Measurements from ENCODE around the gene ORM2.
A peak's percentile ranks its signal among the peaks of the same experiment; 100 is the strongest.
"Not testable (repeated sequence)": the region's sequence is repeated elsewhere in the genome, so short reads cannot be mapped to it uniquely, and the experiment has no call there.

The ORM2 gene

GRCh38 chr9:114314881-114315722 lies 14.6 kb upstream of the ORM2 start:
- DNase-seq, result no peak

GRCh38 chr9:114315723-114316363 lies 13.8 kb upstream of the ORM2 start:
- no peak for DNase-seq

- DNase-seq, result no peak
Measured at GRCh38 chr9:114316605-114317230, 13.0 kb upstream of the ORM2 start.

GRCh38 chr9:114317665-114318357 lies 11.9 kb upstream of the ORM2 start:
- DNase-seq, result peak; percentile 68

GRCh38 chr9:114318416-114318815 lies 11.3 kb upstream of the ORM2 start:
- no peak for DNase-seq

- no peak for DNase-seq
Measured at GRCh38 chr9:114319147-114319546, 10.5 kb upstream of the ORM2 start.

- not testable (repeated sequence) for DNase-seq
Measured at GRCh38 chr9:114320710-114321109, 9.0 kb upstream of the ORM2 start.

GRCh38 chr9:114321759-114322158 lies 7.9 kb upstream of the ORM2 start:
- DNase-seq, result no peak

- DNase-seq, result not testable (repeated sequence)
Measured at GRCh38 chr9:114322160-114322818, 7.4 kb upstream of the ORM2 start.

- DNase-seq, result not testable (repeated sequence)
Measured at GRCh38 chr9:114322831-114323531, 6.7 kb upstream of the ORM2 start, which contains the start of gene ORM1. TSS of gene ORM1 (plus strand) at chr9:114323098. CDS start at chr9:114323134, 36 bp downstream.

GRCh38 chr9:114323849-114324248 lies 5.8 kb upstream of the ORM2 start:
- DNase-seq, result not testable (repeated sequence)

- DNase-seq, result no peak
Measured at GRCh38 chr9:114324492-114324891, 5.2 kb upstream of the ORM2 start.

- DNase-seq, result not testable (repeated sequence)
Measured at GRCh38 chr9:114324965-114325364, 4.7 kb upstream of the ORM2 start.

GRCh38 chr9:114325684-114326254 lies 3.9 kb upstream of the ORM2 start:
- DNase-seq, result not testable (repeated sequence)

- no peak for DNase-seq
Measured at GRCh38 chr9:114327749-114328148, 1.9 kb upstream of the ORM2 start.

GRCh38 chr9:114328357-114328820 lies 1.3 kb upstream of the ORM2 start:
- DNase-seq, result not testable (repeated sequence)

- DNase-seq, result not testable (repeated sequence)
Measured at GRCh38 chr9:114328937-114329624, 588 bp upstream of the ORM2 start.

- DNase-seq, result no peak
Measured at GRCh38 chr9:114330636-114331035, 967 bp downstream of the ORM2 start.

- DNase-seq, result not testable (repeated sequence)
Measured at GRCh38 chr9:114331229-114332195, 1.8 kb downstream of the ORM2 start.
